GM18870 (cell line): ENCODE results near the gene FOXL1.

ENCODE experiments used
- ATAC-seq: cut with Tn5 transposase; IDR thresholded peaks from one replicate; pipeline ENCODE4 v1.9.1; 2021; ENCODE audit warnings: moderate library complexity; ENCODE audit not compliant: unreplicated experiment

FOXL1 gene

GRCh38 chr16:86625821-86626220, 47.5 kb downstream of the FOXL1 start:
- no peak for ATAC-seq

DNA sequence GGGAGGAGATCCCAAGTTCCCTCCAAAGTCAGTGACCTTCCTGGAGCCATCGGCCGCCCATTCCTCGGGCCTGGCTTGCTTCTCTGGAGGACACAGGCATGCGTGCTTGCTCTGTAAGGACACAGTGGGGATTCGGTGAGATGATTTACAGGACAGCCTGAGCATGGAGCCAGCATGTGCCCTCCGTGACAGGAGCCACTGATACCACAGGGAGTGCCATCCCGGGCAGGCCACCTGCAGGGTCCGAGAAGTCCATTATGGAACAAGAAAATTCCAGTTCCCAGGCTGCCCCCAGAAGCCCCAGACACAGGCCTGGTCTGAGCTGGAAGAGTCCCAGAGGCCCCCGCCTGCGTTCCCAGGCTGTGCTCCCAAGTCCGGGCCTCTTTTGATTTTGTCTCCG, 47.9 kb downstream of the FOXL1 start:
- no peak for ATAC-seq

- ATAC-seq, result no peak
These were observed 48.6 kb downstream of the FOXL1 start for GRCh38 chr16:86626966-86627365.

DNA sequence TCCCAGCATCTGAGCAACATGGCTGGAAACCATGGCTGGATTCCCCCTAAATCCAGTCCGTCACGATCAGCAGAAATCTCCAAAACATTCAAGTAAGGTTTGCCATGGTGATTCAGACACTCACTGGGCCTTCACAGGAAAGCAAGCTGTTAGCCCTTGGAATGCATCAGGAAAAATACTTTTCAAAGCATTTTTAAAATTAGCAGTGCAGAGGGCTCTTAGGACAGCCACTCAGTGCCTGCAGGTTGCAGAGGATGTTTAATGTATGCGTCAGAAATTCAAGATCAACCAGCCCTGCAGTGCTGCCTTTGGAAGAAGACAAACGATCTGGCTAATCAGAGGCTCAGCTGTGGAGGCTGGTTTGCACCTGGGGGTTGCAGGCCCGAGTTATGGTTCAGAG, 50.3 kb downstream of the FOXL1 start:
- ATAC-seq, result no peak

- ATAC-seq, result no peak
These were observed 52.1 kb downstream of the FOXL1 start for GRCh38 chr16:86630471-86630870.

DNA sequence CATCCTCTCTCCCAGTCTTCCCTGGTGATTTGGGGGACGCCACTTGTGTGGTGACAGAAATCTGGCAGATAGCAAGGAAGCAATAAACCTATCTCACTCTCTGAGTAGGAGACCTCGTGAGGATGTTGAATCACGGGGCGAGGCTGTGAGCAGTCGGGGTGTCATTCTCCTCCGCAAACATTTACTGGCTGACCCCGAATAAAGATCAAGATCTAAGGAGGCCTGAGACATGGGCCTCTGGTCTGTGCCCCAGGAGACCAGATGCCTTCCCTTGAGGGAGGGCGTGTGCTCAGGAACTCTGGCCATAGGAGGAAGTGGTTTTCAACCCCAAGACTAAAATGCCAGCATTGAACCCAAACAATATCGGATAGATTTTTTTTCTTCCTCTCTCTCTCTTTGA, 53.1 kb downstream of the FOXL1 start:
- ATAC-seq, result no peak
